ENCODE data around the gene SLC22A12. TPM values are rescaled to one million over a fixed set of nuclear protein-coding genes. Genes with fewer than 3 reads are reported as not detected.

SLC22A12 gene
- polyA plus RNA-seq, 2 of the 4 experiments (the other 2 are of a cell fraction), result not detected

DNA sequence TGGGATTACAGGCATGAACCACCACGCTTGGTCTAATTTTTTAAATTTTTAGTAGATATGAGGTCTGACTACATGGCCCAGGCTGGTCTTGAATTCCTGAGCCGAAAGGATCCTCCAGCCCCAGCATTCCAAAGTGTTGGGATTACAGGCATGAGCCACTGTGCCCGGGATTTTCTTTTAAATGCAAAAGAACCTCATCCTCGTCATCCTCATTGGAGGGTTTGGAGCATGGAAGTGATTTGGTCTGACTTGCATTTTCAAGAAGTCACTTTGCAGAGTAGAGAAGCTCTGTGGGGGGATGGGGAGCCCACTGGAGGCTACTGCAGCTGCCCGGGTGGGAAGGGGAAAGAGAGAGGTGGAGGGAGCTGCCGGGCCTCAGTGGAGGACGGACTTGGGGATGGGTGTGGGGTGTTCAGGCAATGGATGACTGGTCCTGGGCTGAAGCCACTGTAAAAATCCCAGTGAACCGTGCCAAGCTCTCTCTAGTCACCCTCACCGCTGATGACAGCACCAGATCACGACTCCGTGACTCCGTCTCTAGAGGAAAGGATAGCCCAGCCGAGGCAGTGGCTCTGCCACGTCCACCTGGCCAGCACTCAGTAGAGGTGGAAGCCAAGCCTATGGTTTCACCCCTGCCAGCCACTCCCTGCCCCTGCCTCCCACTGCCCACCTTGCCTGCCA, 32.8 kb upstream of the SLC22A12 start:
- FAIRE-seq, result no peak
- CTCF ChIA-PET, result interaction anchor here (0.6 to 4.7 kb wide), 5 partner anchors 12 to 130 kb away, joined by 3 to 26 read pairs (median 4); no protein-coding TSS in a partner anchor
- DNase-seq (ENCODE audit: low read depth in 1 of 2, low spot score in 1 of 2), result no peak
- no peak overlapping the region for H3K4me2 ChIP-seq
- H3K4me3 ChIP-seq, result no peak overlapping the region
- no peak for TF ChIP-seq CBX2 (IDR thresholded peaks at IDR 0.05; ENCODE audit: borderline replicate concordance, low read depth)
- TF ChIP-seq FOSB (CRISPR knock-in tag; IDR thresholded peaks at IDR 0.05), result no peak
- TF ChIP-seq FOXS1 (CRISPR knock-in tag; IDR thresholded peaks at IDR 0.05), result no peak
- TF ChIP-seq KDM1A (IDR thresholded peaks at IDR 0.05; ENCODE audit: low read depth), result no peak
- no peak for TF ChIP-seq TFCP2L1 (CRISPR knock-in tag; IDR thresholded peaks at IDR 0.05)
- TF ChIP-seq ZFP36 (IDR thresholded peaks at IDR 0.05; ENCODE audit: borderline replicate concordance, partially characterized antibody), result no peak
- TF ChIP-seq CHD2 (IDR thresholded peaks at IDR 0.05; ENCODE audit: low read length, partially characterized antibody), result no peak
- no peak for TF ChIP-seq CHD4 (IDR thresholded peaks at IDR 0.05; ENCODE audit: borderline replicate concordance)
- no peak for TF ChIP-seq KDM5A (IDR thresholded peaks at IDR 0.05)
- no peak for TF ChIP-seq JUNB (IDR thresholded peaks at IDR 0.05)
- TF ChIP-seq, protein P1, sequence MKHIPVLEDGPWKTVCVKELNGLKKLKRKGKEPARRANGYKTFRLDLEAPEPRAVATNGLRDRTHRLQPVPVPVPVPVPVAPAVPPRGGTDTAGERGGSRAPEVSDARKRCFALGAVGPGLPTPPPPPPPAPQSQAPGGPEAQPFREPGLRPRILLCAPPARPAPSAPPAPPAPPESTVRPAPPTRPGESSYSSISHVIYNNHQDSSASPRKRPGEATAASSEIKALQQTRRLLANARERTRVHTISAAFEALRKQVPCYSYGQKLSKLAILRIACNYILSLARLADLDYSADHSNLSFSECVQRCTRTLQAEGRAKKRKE (CRISPR knock-in tag; IDR thresholded peaks at IDR 0.05; ENCODE audit: low read depth), result no peak
- no peak for TF ChIP-seq MAZ (IDR thresholded peaks at IDR 0.05; ENCODE audit: borderline replicate concordance, low read depth, low read length)
- TF ChIP-seq HOXB5 (CRISPR knock-in tag; IDR thresholded peaks at IDR 0.05), result no peak
- no peak for TF ChIP-seq RARB (CRISPR knock-in tag; IDR thresholded peaks at IDR 0.05)
- TF ChIP-seq RNF2 (IDR thresholded peaks at IDR 0.05; ENCODE audit: borderline replicate concordance, low read depth), result no peak
- TF ChIP-seq POLR2A (IDR thresholded peaks at IDR 0.05; ENCODE audit: low read length), result no peak
- no peak for TF ChIP-seq PHF8 (IDR thresholded peaks at IDR 0.05; ENCODE audit: borderline replicate concordance, low read depth)
- TF ChIP-seq, protein P2, sequence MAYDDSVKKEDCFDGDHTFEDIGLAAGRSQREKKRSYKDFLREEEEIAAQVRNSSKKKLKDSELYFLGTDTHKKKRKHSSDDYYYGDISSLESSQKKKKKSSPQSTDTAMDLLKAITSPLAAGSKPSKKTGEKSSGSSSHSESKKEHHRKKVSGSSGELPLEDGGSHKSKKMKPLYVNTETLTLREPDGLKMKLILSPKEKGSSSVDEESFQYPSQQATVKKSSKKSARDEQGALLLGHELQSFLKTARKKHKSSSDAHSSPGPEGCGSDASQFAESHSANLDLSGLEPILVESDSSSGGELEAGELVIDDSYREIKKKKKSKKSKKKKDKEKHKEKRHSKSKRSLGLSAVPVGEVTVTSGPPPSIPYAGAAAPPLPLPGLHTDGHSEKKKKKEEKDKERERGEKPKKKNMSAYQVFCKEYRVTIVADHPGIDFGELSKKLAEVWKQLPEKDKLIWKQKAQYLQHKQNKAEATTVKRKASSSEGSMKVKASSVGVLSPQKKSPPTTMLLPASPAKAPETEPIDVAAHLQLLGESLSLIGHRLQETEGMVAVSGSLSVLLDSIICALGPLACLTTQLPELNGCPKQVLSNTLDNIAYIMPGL (CRISPR knock-in tag; IDR thresholded peaks at IDR 0.05; ENCODE audit: borderline replicate concordance), result no peak
- TF ChIP-seq, protein P3, sequence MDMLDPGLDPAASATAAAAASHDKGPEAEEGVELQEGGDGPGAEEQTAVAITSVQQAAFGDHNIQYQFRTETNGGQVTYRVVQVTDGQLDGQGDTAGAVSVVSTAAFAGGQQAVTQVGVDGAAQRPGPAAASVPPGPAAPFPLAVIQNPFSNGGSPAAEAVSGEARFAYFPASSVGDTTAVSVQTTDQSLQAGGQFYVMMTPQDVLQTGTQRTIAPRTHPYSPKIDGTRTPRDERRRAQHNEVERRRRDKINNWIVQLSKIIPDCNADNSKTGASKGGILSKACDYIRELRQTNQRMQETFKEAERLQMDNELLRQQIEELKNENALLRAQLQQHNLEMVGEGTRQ (IDR thresholded peaks at IDR 0.05), result no peak
- TF ChIP-seq, protein P4, sequence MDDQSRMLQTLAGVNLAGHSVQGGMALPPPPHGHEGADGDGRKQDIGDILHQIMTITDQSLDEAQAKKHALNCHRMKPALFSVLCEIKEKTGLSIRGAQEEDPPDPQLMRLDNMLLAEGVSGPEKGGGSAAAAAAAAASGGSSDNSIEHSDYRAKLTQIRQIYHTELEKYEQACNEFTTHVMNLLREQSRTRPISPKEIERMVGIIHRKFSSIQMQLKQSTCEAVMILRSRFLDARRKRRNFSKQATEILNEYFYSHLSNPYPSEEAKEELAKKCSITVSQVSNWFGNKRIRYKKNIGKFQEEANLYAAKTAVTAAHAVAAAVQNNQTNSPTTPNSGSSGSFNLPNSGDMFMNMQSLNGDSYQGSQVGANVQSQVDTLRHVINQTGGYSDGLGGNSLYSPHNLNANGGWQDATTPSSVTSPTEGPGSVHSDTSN (IDR thresholded peaks at IDR 0.05), result no peak
- no peak overlapping the region for H3K27ac ChIP-seq
- WGBS (ENCODE audit: missing lambda C conversion rate), result 79% methylated on average over 14 of the region's 14 CpGs
- H3K4me1 ChIP-seq, result peaks cover 27% of the 10 kb centered on the region
- POLR2A ChIA-PET, result no interaction called here
- no peak for ATAC-seq
- H3K9me3 ChIP-seq, result no peaks in the 10 kb centered on the region

DNA sequence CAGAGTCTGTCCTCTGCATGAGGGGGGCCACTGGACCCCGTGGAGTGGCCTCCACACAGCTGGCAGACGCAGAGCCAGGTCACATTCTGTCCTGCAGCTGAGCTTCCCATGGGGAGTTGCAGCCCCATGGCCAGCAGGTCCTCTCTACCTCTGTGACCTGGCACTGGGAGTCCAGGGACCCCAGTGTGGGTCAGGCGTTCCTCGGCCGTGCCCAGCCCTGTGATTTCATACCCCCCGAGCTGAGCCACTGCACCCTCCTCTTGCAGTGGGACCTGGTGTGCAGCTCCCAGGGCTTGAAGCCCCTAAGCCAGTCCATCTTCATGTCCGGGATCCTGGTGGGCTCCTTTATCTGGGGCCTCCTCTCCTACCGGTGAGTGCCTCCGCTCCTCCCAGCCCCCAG, 32.2 kb upstream of the SLC22A12 start:
- no peak overlapping the region for H3K4me3 ChIP-seq
- H3K4me2 ChIP-seq, result no peak overlapping the region
- no peaks in the 10 kb centered on the region for H3K9me3 ChIP-seq
- 85% methylated on average over 9 of the region's 9 CpGs for WGBS (ENCODE audit: missing lambda C conversion rate)
- H3K27ac ChIP-seq, result no peak overlapping the region
- H3K4me1 ChIP-seq, result peaks cover 25% of the 10 kb centered on the region
- no peak for ATAC-seq
- ChIA-PET CTCF (interaction anchor here (0.6 to 4.7 kb wide), 4 partner anchors 69 to 130 kb away, joined by 3 to 26 read pairs (median 4); no protein-coding TSS in a partner anchor), POLR2A (no interaction called here)
- FAIRE-seq, result no peak
- no peak for DNase-seq (ENCODE audit: low read depth in 1 of 2, low spot score in 1 of 2)
- TF ChIP-seq KDM5A (IDR thresholded peaks at IDR 0.05), result no peak
- no peak for TF ChIP-seq KDM1A (IDR thresholded peaks at IDR 0.05; ENCODE audit: low read depth)
- no peak for TF ChIP-seq HOXB13 (CRISPR knock-in tag; IDR thresholded peaks at IDR 0.05; ENCODE audit: low read depth)
- no peak for TF ChIP-seq MAFK (IDR thresholded peaks at IDR 0.05; ENCODE audit: partially characterized antibody)
- TF ChIP-seq, protein P5, sequence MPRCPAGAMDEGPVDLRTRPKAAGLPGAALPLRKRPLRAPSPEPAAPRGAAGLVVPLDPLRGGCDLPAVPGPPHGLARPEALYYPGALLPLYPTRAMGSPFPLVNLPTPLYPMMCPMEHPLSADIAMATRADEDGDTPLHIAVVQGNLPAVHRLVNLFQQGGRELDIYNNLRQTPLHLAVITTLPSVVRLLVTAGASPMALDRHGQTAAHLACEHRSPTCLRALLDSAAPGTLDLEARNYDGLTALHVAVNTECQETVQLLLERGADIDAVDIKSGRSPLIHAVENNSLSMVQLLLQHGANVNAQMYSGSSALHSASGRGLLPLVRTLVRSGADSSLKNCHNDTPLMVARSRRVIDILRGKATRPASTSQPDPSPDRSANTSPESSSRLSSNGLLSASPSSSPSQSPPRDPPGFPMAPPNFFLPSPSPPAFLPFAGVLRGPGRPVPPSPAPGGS (IDR thresholded peaks at IDR 0.05), result no peak
- no peak for TF ChIP-seq RARB (CRISPR knock-in tag; IDR thresholded peaks at IDR 0.05)
- TF ChIP-seq CBX2 (IDR thresholded peaks at IDR 0.05; ENCODE audit: borderline replicate concordance, low read depth), result no peak
- TF ChIP-seq FOSL2 (IDR thresholded peaks at IDR 0.05), result no peak
- no peak for TF ChIP-seq FOSL2 (CRISPR knock-in tag; IDR thresholded peaks at IDR 0.05)
- no peak for TF ChIP-seq ZC3H11A (IDR thresholded peaks at IDR 0.05)
- no peak for TF ChIP-seq FOXS1 (CRISPR knock-in tag; IDR thresholded peaks at IDR 0.05)
- no peak for TF ChIP-seq GATA3 (IDR thresholded peaks at IDR 0.05; ENCODE audit: borderline replicate concordance)
- TF ChIP-seq EHMT2 (IDR thresholded peaks at IDR 0.05; ENCODE audit: low read depth), result no peak
- TF ChIP-seq ZFP36 (IDR thresholded peaks at IDR 0.05; ENCODE audit: borderline replicate concordance, partially characterized antibody), result no peak
- no peak for TF ChIP-seq ZSCAN20 (CRISPR knock-in tag; IDR thresholded peaks at IDR 0.05)
- TF ChIP-seq, protein P6, sequence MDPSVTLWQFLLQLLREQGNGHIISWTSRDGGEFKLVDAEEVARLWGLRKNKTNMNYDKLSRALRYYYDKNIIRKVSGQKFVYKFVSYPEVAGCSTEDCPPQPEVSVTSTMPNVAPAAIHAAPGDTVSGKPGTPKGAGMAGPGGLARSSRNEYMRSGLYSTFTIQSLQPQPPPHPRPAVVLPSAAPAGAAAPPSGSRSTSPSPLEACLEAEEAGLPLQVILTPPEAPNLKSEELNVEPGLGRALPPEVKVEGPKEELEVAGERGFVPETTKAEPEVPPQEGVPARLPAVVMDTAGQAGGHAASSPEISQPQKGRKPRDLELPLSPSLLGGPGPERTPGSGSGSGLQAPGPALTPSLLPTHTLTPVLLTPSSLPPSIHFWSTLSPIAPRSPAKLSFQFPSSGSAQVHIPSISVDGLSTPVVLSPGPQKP (IDR thresholded peaks at IDR 0.05; ENCODE audit: low read depth, low read length), result no peak
- no peak for TF ChIP-seq CEBPB (IDR thresholded peaks at IDR 0.05)
- no peak for TF ChIP-seq BHLHE40 (IDR thresholded peaks at IDR 0.05; ENCODE audit: low read depth, low read length)
